ENCODE measurements around the gene SUMO2. TPM values are rescaled to one million over a fixed set of nuclear protein-coding genes. Genes with fewer than 3 reads are reported as not detected.

SUMO2 gene
- total RNA-seq, 6 donors from 2014 or later = 19.9 to 343 (median 64.9) TPM

- no peaks in the 10 kb centered on the region for H3K27me3 ChIP-seq
- H3K4me3 ChIP-seq = no peak overlapping the region
- peaks cover 16 to 35% (median 27%) of the 10 kb centered on the region in 4 donors for H3K4me1 ChIP-seq
- peaks cover 0 to 22% (median 5%) of the 10 kb centered on the region in 4 donors for H3K36me3 ChIP-seq
- peak overlapping the region; percentile 81 to 95 (median 84) for H3K27ac ChIP-seq
- DNase-seq (peak; percentile 70 to 88), ATAC-seq (ENCODE audit: low FRiP score in 2 of 2) (peak; percentile 74 to 89)
- 65 to 74% methylated on average over 12 to 17 of the region's 19 CpGs for WGBS, 2 donors
- TF ChIP-seq POLR2A (IDR thresholded peaks at IDR 0.05) (peak in 1 of 4 donors; percentile 26), POLR2AphosphoS5 (IDR thresholded peaks at IDR 0.05) (peak; percentile 60 to 86), CTCF (IDR thresholded peaks at IDR 0.05) (no peak), EP300 (IDR thresholded peaks at IDR 0.05) (peak in 2 of 4 donors; percentile 71 to 84)
- H3K9me3 ChIP-seq = no peaks in the 10 kb centered on the region
These were observed 58.5 kb downstream of the SUMO2 start for GRCh38 chr17:75124041-75124818.

- ATAC-seq (ENCODE audit: low FRiP score in 2 of 2) (no peak), DNase-seq (no peak)
- H3K9me3 ChIP-seq = no peaks in the 10 kb centered on the region
- H3K4me1 ChIP-seq = peaks cover 22 to 31% (median 25%) of the 10 kb centered on the region in 4 donors
- H3K36me3 ChIP-seq = peaks cover 0 to 17% (median 9%) of the 10 kb centered on the region in 4 donors
- no peak overlapping the region for H3K27ac ChIP-seq
- no peak for TF ChIP-seq POLR2AphosphoS5 (IDR thresholded peaks at IDR 0.05)
- TF ChIP-seq EP300 (IDR thresholded peaks at IDR 0.05) = no peak
- TF ChIP-seq CTCF (IDR thresholded peaks at IDR 0.05) = no peak
- TF ChIP-seq POLR2A (IDR thresholded peaks at IDR 0.05) = no peak
- whole genome bisulfite sequencing, 2 donors = 93% methylated on average over 14 of the region's 14 CpGs
- no peak overlapping the region for H3K4me3 ChIP-seq
- no peaks in the 10 kb centered on the region for H3K27me3 ChIP-seq
These were observed 64.5 kb downstream of the SUMO2 start for GRCh38 chr17:75118307-75118706.

GRCh38 chr17:75116737-75117136 is 66.0 kb downstream of the SUMO2 start:
- ATAC-seq (ENCODE audit: low FRiP score in 2 of 2) (no peak), DNase-seq (no peak)
- no peaks in the 10 kb centered on the region for H3K27me3 ChIP-seq
- H3K36me3 ChIP-seq = peaks cover 0 to 17% (median 9%) of the 10 kb centered on the region in 4 donors
- WGBS, 2 donors = 67 to 86% methylated on average over 9 of the region's 9 CpGs
- H3K27ac ChIP-seq = peak overlapping the region in 2 of 4 donors; percentile 1 to 94
- TF ChIP-seq POLR2AphosphoS5 (IDR thresholded peaks at IDR 0.05) (no peak), EP300 (IDR thresholded peaks at IDR 0.05) (no peak), CTCF (IDR thresholded peaks at IDR 0.05) (no peak), POLR2A (IDR thresholded peaks at IDR 0.05) (no peak)
- no peak overlapping the region for H3K4me3 ChIP-seq
- H3K9me3 ChIP-seq = no peaks in the 10 kb centered on the region
- H3K4me1 ChIP-seq = peaks cover 24 to 37% (median 30%) of the 10 kb centered on the region in 4 donors

Small RNAs within 50 kb of the gene (small RNA-seq; reads per million reads assigned to genes)
- 0 reads per million in 4 donors for gene RF00019

Other genes starting within 250 kb of the SUMO2 start
- not detected for gene OTOP3, start 247.1 kb downstream of the SUMO2 start, total RNA-seq
- 10 to 100 TPM; 21.6 to 60.8 (median 33.3) TPM for gene HID1, start 210.2 kb downstream of the SUMO2 start, total RNA-seq
- 10 to 100 TPM; 15.6 to 48.8 (median 24.7) TPM for gene CDR2L, start 195.3 kb downstream of the SUMO2 start, total RNA-seq
- gene MRPL58, start 170.3 kb downstream of the SUMO2 start, total RNA-seq = 10 to 100 TPM; 10.5 to 41.0 (median 21.8) TPM
- 100 to 1,000 TPM; 126 to 198 (median 186) TPM for gene ATP5PD, start 136.0 kb downstream of the SUMO2 start, total RNA-seq
- gene KCTD2, start 135.7 kb downstream of the SUMO2 start, total RNA-seq = 10 to 100 TPM; 17.8 to 26.1 (median 22.9) TPM
- 100 to 1,000 TPM in 4 of 6 donors, 10 to 100 TPM in 2; 40.6 to 234 (median 123) TPM for gene SLC16A5, start 95.0 kb downstream of the SUMO2 start, total RNA-seq
- gene ARMC7, start 73.0 kb downstream of the SUMO2 start, total RNA-seq = 10 to 100 TPM in 5 of 6 donors, 1 to 10 TPM in 1; 7.3 to 29.5 (median 16.6) TPM
- gene NT5C, start 51.2 kb downstream of the SUMO2 start, total RNA-seq = 100 to 1,000 TPM in 2 of 6 donors, 10 to 100 TPM in 4; 46.4 to 113 (median 76.6) TPM
- 100 to 1,000 TPM in 1 of 6 donors, 10 to 100 TPM in 5; 44.0 to 118 (median 70.1) TPM for gene JPT1, start 28.4 kb downstream of the SUMO2 start, total RNA-seq
- 10 to 100 TPM; 21.7 to 69.1 (median 43.5) TPM for gene NUP85, start 22.7 kb upstream of the SUMO2 start, total RNA-seq
- 100 to 1,000 TPM in 2 of 6 donors, 10 to 100 TPM in 4; 32.3 to 139 (median 55.4) TPM for gene GGA3, start 78.6 kb upstream of the SUMO2 start, total RNA-seq
- gene MRPS7, start 78.9 kb upstream of the SUMO2 start, total RNA-seq = 10 to 100 TPM; 23.7 to 56.7 (median 36.9) TPM
- gene MIF4GD, start 88.3 kb upstream of the SUMO2 start, total RNA-seq = 10 to 100 TPM; 19.9 to 42.8 (median 36.2) TPM
- gene SLC25A19, start 106.5 kb upstream of the SUMO2 start, total RNA-seq = 10 to 100 TPM; 21.9 to 37.0 (median 23.9) TPM
- 100 to 1,000 TPM; 103 to 168 (median 151) TPM for gene GRB2, start 222.7 kb upstream of the SUMO2 start, total RNA-seq

Data from upper lobe of left lung (tissue), 6 donors.